IMR-90 (cell line): ENCODE data around the gene DEPDC1. TPM values are rescaled to one million over a fixed set of nuclear protein-coding genes. Genes with fewer than 3 reads are reported as not detected.

Experiments
- ATAC-seq: fragments of 200-7000 bp; cut with Tn5 transposase; 2 replicates; pipeline ENCODE4 v1.9.1; 2020; ENCODE audit warnings: low read depth, mild to moderate bottlenecking, moderate library complexity
- BruUV-seq: library from RNA; stranded (reverse); fragments of 400-500 nt; replicated peaks from 2 replicates; lab custom pipeline; 2021; lab: Mats Ljungman, UMichigan
- CTCF ChIA-PET: fragments of 300-600 bp; formaldehyde crosslinking; extraction: SDS; loops from one replicate; lab custom pipeline; 2021; ENCODE audit warnings: antibody characterized with exemption; lab: Yijun Ruan, JAX
- POLR2A ChIA-PET: fragments of 300-600 bp; sonication (Branson Sonifier 250); formaldehyde crosslinking; loops from one replicate; lab custom pipeline; 2022; ENCODE audit warnings: antibody characterized with exemption; ENCODE audit not compliant: unreplicated experiment; lab: Charles Lee
- DNase-seq: peaks from one replicate; pipeline ENCODE4 v3.0.0; 2013
- H2AFZ ChIP-seq: replicated peaks from 2 replicates; pipeline ENCODE3; 2013; ENCODE audit warnings: low read length, mild to moderate bottlenecking; ENCODE audit not compliant: poor library complexity
- H2AK5ac ChIP-seq: 2 replicates; pipeline ENCODE4 v1.6.1; 2013; ENCODE audit warnings: low read depth, low read length, inconsistent platforms
- H2AK9ac ChIP-seq: replicated peaks from 2 replicates; pipeline ENCODE3; 2013; ENCODE audit warnings: mild to moderate bottlenecking, low read depth, low read length, moderate library complexity; ENCODE audit not compliant: poor library complexity
- H2BK120ac ChIP-seq: 2 replicates; pipeline ENCODE4 v1.6.1; 2013; ENCODE audit warnings: low read depth, low read length, inconsistent platforms
- H2BK15ac ChIP-seq: 3 replicates; pipeline ENCODE4 v1.6.1; 2013; ENCODE audit warnings: low read depth, low read length, inconsistent platforms
- H2BK20ac ChIP-seq: 2 replicates; pipeline ENCODE4 v1.6.1; 2013; ENCODE audit warnings: low read depth, mild to moderate bottlenecking, inconsistent platforms, low read length, moderate library complexity
- H2BK5ac ChIP-seq: 2 replicates; pipeline ENCODE4 v1.6.1; 2013; ENCODE audit warnings: mild to moderate bottlenecking, low read depth, low read length, inconsistent platforms; ENCODE audit not compliant: poor library complexity, severe bottlenecking
- H3K14ac ChIP-seq: replicated peaks from 2 replicates; pipeline ENCODE4 v1.6.1; 2013; ENCODE audit warnings: low read depth, low read length, inconsistent platforms
- H3K18ac ChIP-seq: 2 replicates; pipeline ENCODE4 v1.6.1; 2013; ENCODE audit warnings: low read depth, low read length, control low read depth
- H3K23ac ChIP-seq: 2 replicates; pipeline ENCODE4 v1.6.1; 2013; ENCODE audit warnings: low read depth, low read length, inconsistent platforms
- H3K27ac ChIP-seq: 2 replicates; pipeline ENCODE4 v1.5.1; 2013; ENCODE audit warnings: mild to moderate bottlenecking, control low read depth, low read length; ENCODE audit not compliant: insufficient read depth
- H3K27me3 ChIP-seq: 2 replicates; pipeline ENCODE4 v1.6.1; 2013; ENCODE audit warnings: low read length; ENCODE audit not compliant: control insufficient read depth, insufficient read depth
- H3K36me3 ChIP-seq: 2 replicates; pipeline ENCODE4 v1.6.1; 2013; ENCODE audit warnings: low read length, mixed read lengths; ENCODE audit not compliant: control insufficient read depth, insufficient read depth
- H3K4ac ChIP-seq: 2 replicates; pipeline ENCODE4 v1.6.1; 2013; ENCODE audit warnings: low read depth, low read length, inconsistent platforms
- H3K4me1 ChIP-seq: 2 replicates; pipeline ENCODE4 v1.6.1; 2013; ENCODE audit warnings: low read length, mixed read lengths; ENCODE audit not compliant: control insufficient read depth, insufficient read depth
- H3K4me2 ChIP-seq: 2 replicates; pipeline ENCODE4 v1.6.1; 2013; ENCODE audit warnings: low read depth, mild to moderate bottlenecking, control low read depth, low read length, moderate library complexity
- H3K4me3 ChIP-seq: 2 replicates; pipeline ENCODE4 v1.5.1; 2013; ENCODE audit warnings: low read depth, mild to moderate bottlenecking, control low read depth, low read length, moderate library complexity; ENCODE audit not compliant: insufficient read depth
- H3K56ac ChIP-seq: 2 replicates; pipeline ENCODE4 v1.6.1; 2013; ENCODE audit warnings: low read length, inconsistent platforms; ENCODE audit not compliant: insufficient read depth; ENCODE audit errors: extremely low read depth
- H3K79me1 ChIP-seq, 2 experiments: 2 replicates each; pipeline ENCODE4 v1.6.1; 2013; ENCODE audit warnings: low read length in 2 of 2, inconsistent platforms in 1 of 2, low read depth in 1 of 2
- H3K9ac ChIP-seq: 2 replicates; pipeline ENCODE4 v1.6.1; 2013; ENCODE audit warnings: low read depth, low read length, control low read depth
- H3K9me1 ChIP-seq: 2 replicates; pipeline ENCODE4 v1.6.1; 2013; ENCODE audit warnings: low read length, inconsistent platforms; ENCODE audit not compliant: insufficient read depth
- H3K9me3 ChIP-seq: 2 replicates; pipeline ENCODE4 v1.6.1; 2013; ENCODE audit warnings: low read length; ENCODE audit not compliant: control insufficient read depth, insufficient read depth
- H4K20me1 ChIP-seq: 2 replicates; pipeline ENCODE4 v1.6.1; 2013; ENCODE audit warnings: low read length, inconsistent platforms; ENCODE audit not compliant: insufficient read depth
- H4K5ac ChIP-seq: 2 replicates; pipeline ENCODE4 v1.6.1; 2013; ENCODE audit warnings: mild to moderate bottlenecking, low read depth, low read length, control low read depth
- H4K8ac ChIP-seq, 2 experiments: 2 replicates each; pipeline ENCODE4 v1.6.1; 2013; ENCODE audit warnings: low read depth in 2 of 2, low read length in 2 of 2, control low read depth in 1 of 2, inconsistent platforms in 1 of 2
- H4K91ac ChIP-seq: 2 replicates; pipeline ENCODE4 v1.6.1; 2013; ENCODE audit warnings: low read depth, low read length, inconsistent platforms; ENCODE audit not compliant: insufficient read depth
- NFE2L2 ChIP-seq: fragments of 150-350 bp; IDR thresholded peaks from 2 replicates; pipeline ENCODE4 v1.6.1; 2016; ENCODE audit warnings: low read depth, mild to moderate bottlenecking, low read length
- POLR2A ChIP-seq: IDR thresholded peaks from 2 replicates; pipeline ENCODE4 v1.6.1; 2012; ENCODE audit warnings: mild to moderate bottlenecking, low read depth, low read length
- WGBS, 2 experiments: methylation state at CpG; one replicate each; pipeline versions ENCODE4 v1.1.5 to v1.1.7; 2013; ENCODE audit warnings: missing lambda C conversion rate in 2 of 2; ENCODE audit not compliant: insufficient read length in 1 of 2; ENCODE audit errors: extremely low coverage in 2 of 2; 5-methylcytosine and 5-hydroxymethylcytosine counted together
- dilution Hi-C: fragments of 300-500 bp; cut with HindIII; formaldehyde crosslinking; loops from one replicate; pipeline ENCODE4 v1.14.3; 2018; ENCODE audit warnings: low sequenced_read_pairs; ENCODE audit not compliant: unreplicated experiment
- in situ Hi-C: fragments of 300-500 bp; cut with MboI; formaldehyde crosslinking; loops from 3 replicates; pipeline ENCODE4 v1.14.3; 2019; ENCODE audit warnings: low sequenced_read_pairs, inconsistent platforms, mixed read lengths
- intact Hi-C: fragments of 100-400 bp; cut with micrococcal nuclease; formaldehyde crosslinking; loops from 2 replicates; pipeline ENCODE4 v1.10.0; 2022
- polyA plus RNA-seq, 3 experiments: library from polyadenylated mRNA; depleted of rRNA; stranded (reverse); fragments of >200 nt; gene quantifications; 2 replicates each; pipeline ENCODE4 v1.2.3, GENCODE V29; 2012; ENCODE audit warnings: low replicate concordance in 1 of 3
- total RNA-seq: library from RNA; depleted of rRNA; stranded (reverse); fragments of >200 nt; gene quantifications from 2 replicates; pipeline ENCODE4 v1.2.3, GENCODE V29; 2012

Gene DEPDC1
- total and polyA plus RNA-seq, 2 of the 4 experiments (the other 2 are of a cell fraction), result 7.4 to 14.7 TPM

- CTCF ChIA-PET, result interaction anchor here (2.8 kb wide), 1 partner anchor 12 kb away, joined by 8 read pairs; no protein-coding TSS in a partner anchor
- dilution Hi-C loops, result no loop called here
- H2BK5ac ChIP-seq, result no peak overlapping the region
Observed at GRCh38 chr1:68431076-68431475, 65.8 kb downstream of the DEPDC1 start.

More at GRCh38 chr1:68431076-68431475, 65.8 kb downstream of the DEPDC1 start:
- no peaks in the 10 kb centered on the region for H3K9me3 ChIP-seq
- no peak overlapping the region for H3K9ac ChIP-seq
- H3K27ac ChIP-seq, result no peak overlapping the region
- no TSS peak for BruUV-seq
- H3K79me1 ChIP-seq, result no peaks in the 10 kb centered on the region
- no peaks in the 10 kb centered on the region for H3K36me3 ChIP-seq
- POLR2A ChIA-PET, result no interaction called here
- H2AFZ ChIP-seq, result no peak overlapping the region
- TF ChIP-seq POLR2A (no peak), NFE2L2 (no peak)
- no CpG with 5 or more reads among the region's 3 CpGs for WGBS, 2 experiments
- no peak overlapping the region for H3K4me3 ChIP-seq
- no peak overlapping the region for H2BK15ac ChIP-seq
- ATAC-seq (no peak), DNase-seq (no peak)
- H3K4me2 ChIP-seq, result no peak overlapping the region
- H3K4ac ChIP-seq, result no peak overlapping the region
- no peak overlapping the region for H4K8ac ChIP-seq
- no peak overlapping the region for H4K5ac ChIP-seq
- in situ Hi-C loops (no loop called here), intact Hi-C loops (no loop called here)
- H3K14ac ChIP-seq, result no peak overlapping the region
- no peaks in the 10 kb centered on the region for H3K27me3 ChIP-seq
- no peak overlapping the region for H3K56ac ChIP-seq
- H4K91ac ChIP-seq, result no peak overlapping the region
- H3K9me1 ChIP-seq, result no peaks in the 10 kb centered on the region
- H2BK120ac ChIP-seq, result no peak overlapping the region
- H2AK5ac ChIP-seq, result no peak overlapping the region; the same call in 1 of the 2 replicates
- H4K20me1 ChIP-seq, result no peaks in the 10 kb centered on the region
- no peak overlapping the region for H2AK9ac ChIP-seq
- no peak overlapping the region for H2BK20ac ChIP-seq
- H3K23ac ChIP-seq, result no peak overlapping the region
- H3K4me1 ChIP-seq, result peaks cover 2% of the 10 kb centered on the region
- no peak overlapping the region for H3K18ac ChIP-seq
